ENCODE data around the gene ZCWPW1.
"Not testable (repeated sequence)": the region's sequence is repeated elsewhere in the genome, so short reads cannot be mapped to it uniquely, and the experiment has no call there.

Gene ZCWPW1

GRCh38 chr7:100366411-100367250 lies 61.9 kb downstream of the ZCWPW1 start:
- Histone ChIP-seq H3K9me3 (ENCODE audit: low read length) (no peaks in the 10 kb centered on the region), H3K36me3 (ENCODE audit: insufficient read depth, low read length) (peaks cover 23% of the 10 kb centered on the region), H3K4me1 (ENCODE audit: insufficient read depth, low read length) (peaks cover 3% of the 10 kb centered on the region), H2AFZ (ENCODE audit: low read depth, low read length) (no peak overlapping the region), H3K4me3 (ENCODE audit: low read length) (no peak overlapping the region), H3K27me3 (ENCODE audit: insufficient read depth, low read length) (no peaks in the 10 kb centered on the region)

DNA sequence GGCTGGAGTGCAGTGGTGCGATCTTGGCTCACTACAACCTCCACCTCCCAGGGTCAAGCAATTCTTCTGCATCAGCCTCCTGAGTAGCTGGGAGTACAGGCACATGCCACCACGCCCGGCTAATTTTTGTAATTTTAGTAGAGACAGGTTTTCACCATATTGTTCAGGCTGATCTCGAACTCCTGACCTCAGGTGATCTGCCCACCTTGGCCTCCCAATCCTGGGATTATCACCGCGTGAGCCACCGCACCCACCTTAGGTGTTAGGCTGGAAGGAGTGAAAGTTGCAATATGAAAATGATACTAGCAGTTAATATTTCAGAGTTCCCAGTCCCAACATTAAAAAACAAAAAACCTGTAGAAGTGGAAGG lies 62.5 kb downstream of the ZCWPW1 start:
- H3K27me3 ChIP-seq (ENCODE audit: insufficient read depth, low read length); H3K4me3 ChIP-seq (ENCODE audit: low read length): not testable (repeated sequence)

GRCh38 chr7:100364480-100364879 lies 64.0 kb downstream of the ZCWPW1 start:
- no peaks in the 10 kb centered on the region for H3K4me1 ChIP-seq (ENCODE audit: insufficient read depth, low read length)
- H3K9me3 ChIP-seq (ENCODE audit: low read length), result no peaks in the 10 kb centered on the region
- no peak overlapping the region for H2AFZ ChIP-seq (ENCODE audit: low read depth, low read length)
- H3K36me3 ChIP-seq (ENCODE audit: insufficient read depth, low read length), result peaks cover 41% of the 10 kb centered on the region
- no peaks in the 10 kb centered on the region for H3K27me3 ChIP-seq (ENCODE audit: insufficient read depth, low read length)
- no peak overlapping the region for H3K4me3 ChIP-seq (ENCODE audit: low read length)

More for the DNA sequence above, 62.5 kb downstream of the ZCWPW1 start:
- not testable (repeated sequence) for H2AFZ ChIP-seq (ENCODE audit: low read depth, low read length); H3K9me3 ChIP-seq (ENCODE audit: low read length); H3K4me1 ChIP-seq (ENCODE audit: insufficient read depth, low read length)
- H3K36me3 ChIP-seq (ENCODE audit: insufficient read depth, low read length), result peaks cover 29% of the 10 kb centered on the region

DNA sequence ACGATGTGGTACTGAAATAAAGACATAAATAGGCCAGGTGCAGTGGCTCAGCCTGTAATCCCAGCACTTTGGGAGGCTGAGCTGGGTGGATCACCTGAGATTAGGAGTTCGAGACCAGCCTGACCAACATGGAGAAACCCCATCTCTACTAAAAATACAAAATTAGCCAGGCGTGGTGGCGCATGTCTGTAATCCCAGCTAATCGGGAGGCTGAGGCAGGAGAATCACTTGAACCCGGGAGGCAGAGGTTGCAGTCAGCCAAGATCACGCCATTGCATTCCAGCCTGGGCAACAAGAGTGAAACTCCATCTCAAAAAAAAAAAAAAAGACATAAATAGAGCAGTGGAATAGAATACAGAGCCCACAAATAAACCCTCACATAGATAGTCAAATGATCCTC lies 64.7 kb downstream of the ZCWPW1 start:
- not testable (repeated sequence) for H2AFZ ChIP-seq (ENCODE audit: low read depth, low read length); H3K4me1 ChIP-seq (ENCODE audit: insufficient read depth, low read length); H3K4me3 ChIP-seq (ENCODE audit: low read length); H3K27me3 ChIP-seq (ENCODE audit: insufficient read depth, low read length); H3K9me3 ChIP-seq (ENCODE audit: low read length)
- peaks cover 48% of the 10 kb centered on the region for H3K36me3 ChIP-seq (ENCODE audit: insufficient read depth, low read length)

- Histone ChIP-seq H3K36me3 (ENCODE audit: insufficient read depth, low read length) (peaks cover 54% of the 10 kb centered on the region), H3K27me3 (ENCODE audit: insufficient read depth, low read length) (no peaks in the 10 kb centered on the region), H2AFZ (ENCODE audit: low read depth, low read length) (no peak overlapping the region), H3K4me3 (ENCODE audit: low read length) (no peak overlapping the region), H3K4me1 (ENCODE audit: insufficient read depth, low read length) (no peaks in the 10 kb centered on the region), H3K9me3 (ENCODE audit: low read length) (no peaks in the 10 kb centered on the region)
Measured at GRCh38 chr7:100363098-100363497, 65.4 kb downstream of the ZCWPW1 start.

DNA sequence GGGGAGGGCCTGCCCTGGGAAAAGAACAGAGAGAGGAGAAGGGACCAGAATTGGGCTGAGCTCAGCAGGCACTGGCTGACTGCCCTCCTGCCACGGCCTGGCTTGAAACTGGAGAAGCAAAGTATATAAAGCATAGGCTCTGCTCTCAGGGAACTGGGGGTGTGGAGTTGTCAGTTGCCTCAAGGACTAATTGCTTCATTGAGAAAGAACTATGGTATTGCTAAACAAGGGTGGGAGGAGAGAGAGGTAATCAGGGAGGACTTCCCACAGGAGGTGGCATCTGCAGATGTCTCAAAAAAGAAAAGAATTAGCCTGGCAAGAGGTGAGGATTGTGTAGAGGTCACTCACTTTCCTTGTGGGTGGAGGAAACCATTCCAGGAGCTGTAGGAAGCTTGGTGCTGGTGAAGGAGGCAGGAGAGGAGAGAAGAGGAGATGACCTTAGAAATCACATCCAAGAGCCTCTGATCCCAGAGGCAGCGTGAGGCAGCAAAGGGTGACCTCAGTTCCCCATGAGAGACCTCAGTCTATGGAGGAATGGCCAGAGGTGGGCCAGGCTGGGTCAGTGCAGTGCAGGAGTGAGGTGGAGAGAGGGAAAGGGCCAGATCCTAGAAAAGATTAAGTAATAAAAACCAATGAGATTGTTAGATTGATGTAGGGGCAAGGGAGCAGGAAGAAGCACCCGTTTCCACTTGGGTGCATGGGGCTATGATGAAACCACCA lies 68.2 kb downstream of the ZCWPW1 start:
- H3K4me1 ChIP-seq (ENCODE audit: insufficient read depth, low read length), result no peaks in the 10 kb centered on the region
- H2AFZ ChIP-seq (ENCODE audit: low read depth, low read length), result no peak overlapping the region
- H3K36me3 ChIP-seq (ENCODE audit: insufficient read depth, low read length), result peaks cover 64% of the 10 kb centered on the region
- no peaks in the 10 kb centered on the region for H3K27me3 ChIP-seq (ENCODE audit: insufficient read depth, low read length)
- no peak overlapping the region for H3K4me3 ChIP-seq (ENCODE audit: low read length)
- no peaks in the 10 kb centered on the region for H3K9me3 ChIP-seq (ENCODE audit: low read length)

DNA sequence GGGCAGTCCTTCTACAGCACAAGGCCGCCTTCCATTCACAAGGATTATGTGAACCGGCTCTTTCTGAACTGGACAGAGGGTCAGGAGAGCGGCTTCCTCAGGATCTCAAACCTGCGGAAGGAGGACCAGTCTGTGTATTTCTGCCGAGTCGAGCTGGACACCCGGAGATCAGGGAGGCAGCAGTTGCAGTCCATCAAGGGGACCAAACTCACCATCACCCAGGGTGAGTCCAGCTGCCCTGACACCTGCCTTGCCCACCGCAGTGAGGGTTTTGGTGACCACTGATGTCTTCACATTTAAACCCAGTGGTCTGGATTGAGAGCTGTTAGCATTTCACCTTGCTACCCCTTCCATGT lies 69.7 kb downstream of the ZCWPW1 start:
- Histone ChIP-seq H2AFZ (ENCODE audit: low read depth, low read length) (no peak overlapping the region), H3K36me3 (ENCODE audit: insufficient read depth, low read length) (peaks cover 77% of the 10 kb centered on the region), H3K27me3 (ENCODE audit: insufficient read depth, low read length) (no peaks in the 10 kb centered on the region), H3K4me1 (ENCODE audit: insufficient read depth, low read length) (no peaks in the 10 kb centered on the region), H3K9me3 (ENCODE audit: low read length) (no peaks in the 10 kb centered on the region), H3K4me3 (ENCODE audit: low read length) (no peak overlapping the region)

DNA sequence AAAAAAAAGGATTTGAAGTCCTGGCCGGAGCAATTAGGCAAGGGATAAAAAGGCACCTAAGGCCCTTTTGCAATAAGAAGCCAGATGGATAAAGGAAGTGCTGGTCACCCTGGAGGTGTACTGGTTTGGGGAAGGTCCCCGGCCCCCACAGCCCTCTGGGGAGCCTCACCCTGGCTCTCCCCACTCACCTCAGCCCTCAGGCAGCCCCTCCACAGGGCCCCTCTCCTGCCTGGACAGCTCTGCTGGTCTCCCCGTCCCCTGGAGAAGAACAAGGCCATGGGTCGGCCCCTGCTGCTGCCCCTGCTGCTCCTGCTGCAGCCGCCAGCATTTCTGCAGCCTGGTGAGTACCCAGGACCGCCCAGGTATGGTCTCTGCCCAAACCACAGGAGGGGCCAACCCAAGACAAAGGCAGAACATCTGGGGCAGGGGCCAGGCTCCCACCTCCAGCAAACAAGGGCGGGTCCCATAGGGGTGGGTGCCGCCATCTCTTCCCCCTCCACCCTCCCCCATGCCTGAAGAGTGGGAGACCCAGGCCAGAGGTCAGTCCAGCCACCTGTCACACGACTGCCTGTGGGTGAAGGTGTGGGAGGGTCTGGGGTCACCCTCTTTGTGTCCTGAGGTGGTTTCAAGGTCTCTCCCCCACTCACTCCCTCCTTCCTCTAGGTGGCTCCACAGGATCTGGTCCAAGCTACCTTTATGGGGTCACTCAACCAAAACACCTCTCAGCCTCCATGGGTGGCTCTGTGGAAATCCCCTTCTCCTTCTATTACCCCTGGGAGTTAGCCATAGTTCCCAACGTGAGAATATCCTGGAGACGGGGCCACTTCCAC lies 70.3 kb downstream of the ZCWPW1 start, which contains the start of gene PILRB:
PILRB (plus strand) TSS at position 91 of the 830 bp plus-strand sequence; CDS start at position 277, 186 bp downstream.
- Histone ChIP-seq H3K27me3 (ENCODE audit: insufficient read depth, low read length) (no peaks in the 10 kb centered on the region), H3K4me1 (ENCODE audit: insufficient read depth, low read length) (no peaks in the 10 kb centered on the region), H3K36me3 (ENCODE audit: insufficient read depth, low read length) (peaks cover 79% of the 10 kb centered on the region), H3K4me3 (ENCODE audit: low read length) (no peak within 1 kb of the TSS), H2AFZ (ENCODE audit: low read depth, low read length) (no peak within 1 kb of the TSS), H3K9me3 (ENCODE audit: low read length) (no peaks in the 10 kb centered on the region)

- Histone ChIP-seq H3K36me3 (ENCODE audit: insufficient read depth, low read length) (peaks cover 80% of the 10 kb centered on the region), H3K27me3 (ENCODE audit: insufficient read depth, low read length) (no peaks in the 10 kb centered on the region), H3K4me3 (ENCODE audit: low read length) (no peak overlapping the region), H3K4me1 (ENCODE audit: insufficient read depth, low read length) (no peaks in the 10 kb centered on the region), H2AFZ (ENCODE audit: low read depth, low read length) (no peak overlapping the region), H3K9me3 (ENCODE audit: low read length) (no peaks in the 10 kb centered on the region)
Measured at GRCh38 chr7:100357131-100357561, 71.4 kb downstream of the ZCWPW1 start.

DNA sequence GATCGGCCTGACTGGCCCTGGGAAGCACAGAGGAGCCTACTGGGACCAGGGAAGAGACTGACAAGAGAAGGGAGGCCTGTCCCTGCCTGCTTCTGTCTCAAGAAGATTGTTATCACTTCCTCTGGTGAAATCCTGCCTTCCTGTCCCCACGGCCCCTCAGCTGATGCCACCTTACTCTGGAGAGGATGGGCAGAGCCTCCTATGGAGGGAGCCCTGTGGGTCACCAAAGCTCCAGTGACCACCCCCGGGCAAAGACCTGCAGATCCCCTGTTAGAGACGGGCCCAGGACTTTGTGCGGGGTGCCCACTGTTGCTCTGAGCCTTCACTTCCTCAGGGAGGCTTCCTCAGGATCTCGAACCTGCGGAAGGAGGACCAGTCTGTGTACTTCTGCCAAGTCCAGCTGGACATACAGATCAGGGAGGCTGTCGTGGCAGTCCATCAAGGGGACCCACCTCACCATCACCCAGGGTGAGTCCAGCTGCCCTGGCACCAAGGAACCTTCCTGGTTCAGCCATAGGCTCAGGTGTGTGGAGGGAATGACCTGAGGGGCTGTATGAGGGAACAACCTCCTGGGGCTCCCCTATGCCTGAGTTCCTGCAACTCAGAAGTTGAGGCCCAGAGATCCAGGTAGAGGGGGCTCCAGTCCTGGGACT lies 72.0 kb downstream of the ZCWPW1 start:
- Histone ChIP-seq H3K27me3 (ENCODE audit: insufficient read depth, low read length) (no peaks in the 10 kb centered on the region), H3K4me3 (ENCODE audit: low read length) (no peak overlapping the region), H3K9me3 (ENCODE audit: low read length) (no peaks in the 10 kb centered on the region), H2AFZ (ENCODE audit: low read depth, low read length) (no peak overlapping the region), H3K36me3 (ENCODE audit: insufficient read depth, low read length) (peaks cover 77% of the 10 kb centered on the region), H3K4me1 (ENCODE audit: insufficient read depth, low read length) (no peaks in the 10 kb centered on the region)

DNA sequence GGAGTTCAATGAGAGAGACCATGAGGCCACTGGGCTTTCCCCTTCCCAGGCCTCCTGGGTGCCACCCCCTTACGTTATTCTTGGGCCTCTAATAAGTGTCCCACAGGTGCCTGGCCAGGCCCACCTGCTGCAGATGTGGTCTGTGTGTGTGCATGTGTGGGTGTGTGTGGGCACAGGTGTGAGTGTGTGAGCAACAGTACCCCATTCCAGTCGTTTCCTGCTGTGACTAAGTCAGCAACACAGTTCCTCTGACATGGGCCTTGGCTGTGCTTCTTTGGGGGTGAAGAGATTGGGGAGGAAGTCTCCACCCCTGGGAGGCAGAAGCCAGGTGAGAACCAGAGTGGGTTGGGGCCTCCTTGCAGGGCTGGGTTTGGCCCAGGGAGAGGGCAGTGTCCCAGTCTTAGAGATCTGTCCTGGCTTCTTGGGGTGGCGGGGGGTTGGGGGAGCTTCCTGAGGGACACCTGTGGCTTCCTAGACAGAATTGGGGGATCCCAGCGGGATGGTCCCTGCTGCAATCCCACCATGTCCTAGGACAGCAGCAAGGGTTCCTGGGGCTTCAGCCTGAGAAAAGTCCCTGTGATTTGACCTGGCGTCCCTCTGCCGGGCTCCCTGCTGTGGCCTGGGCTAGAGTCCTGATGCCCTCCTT lies 74.7 kb downstream of the ZCWPW1 start:
- no peaks in the 10 kb centered on the region for H3K4me1 ChIP-seq (ENCODE audit: insufficient read depth, low read length)
- no peak overlapping the region for H3K4me3 ChIP-seq (ENCODE audit: low read length)
- no peaks in the 10 kb centered on the region for H3K27me3 ChIP-seq (ENCODE audit: insufficient read depth, low read length)
- no peaks in the 10 kb centered on the region for H3K9me3 ChIP-seq (ENCODE audit: low read length)
- no peak overlapping the region for H2AFZ ChIP-seq (ENCODE audit: low read depth, low read length)
- peaks cover 75% of the 10 kb centered on the region for H3K36me3 ChIP-seq (ENCODE audit: insufficient read depth, low read length)

GRCh38 chr7:100352984-100353684 lies 75.4 kb downstream of the ZCWPW1 start:
- no peaks in the 10 kb centered on the region for H3K9me3 ChIP-seq (ENCODE audit: low read length)
- no peaks in the 10 kb centered on the region for H3K27me3 ChIP-seq (ENCODE audit: insufficient read depth, low read length)
- no peak overlapping the region for H3K4me3 ChIP-seq (ENCODE audit: low read length)
- peaks cover 71% of the 10 kb centered on the region for H3K36me3 ChIP-seq (ENCODE audit: insufficient read depth, low read length)
- H3K4me1 ChIP-seq (ENCODE audit: insufficient read depth, low read length), result no peaks in the 10 kb centered on the region
- no peak overlapping the region for H2AFZ ChIP-seq (ENCODE audit: low read depth, low read length)
